GM12878 (cell line): Measurements from ENCODE around the gene RBMS3. TPM values are rescaled to one million over a fixed set of nuclear protein-coding genes. Genes with fewer than 3 reads are reported as not detected.

Source experiments
- ATAC-seq: fragments of 200-7000 bp; cut with Tn5 transposase; 3 replicates; pipeline ENCODE4 v1.9.1; 2020; ENCODE audit warnings: mild to moderate bottlenecking, moderate library complexity
- BruUV-seq: library from RNA; stranded (reverse); fragments of 400-500 nt; replicated peaks from 2 replicates; lab custom pipeline; 2021; lab: Mats Ljungman, UMichigan
- CTCF ChIA-PET: fragments of 300-600 bp; sonication (Branson Sonifier 250); formaldehyde crosslinking; extraction: SDS; loops from one replicate; lab custom pipeline; 2021; ENCODE audit warnings: inconsistent platforms; lab: Yijun Ruan, JAX
- POLR2A ChIA-PET: fragments of 350-600 bp; formaldehyde crosslinking; extraction: SDS; loops from one replicate; lab custom pipeline; 2021; ENCODE audit warnings: inconsistent platforms; lab: Charles Lee
- RAD21 ChIA-PET: fragments of 300-600 bp; sonication (Branson Sonifier 250); formaldehyde crosslinking; loops from one replicate; lab custom pipeline; 2023; ENCODE audit warnings: antibody characterized with exemption; ENCODE audit not compliant: unreplicated experiment; lab: Charles Lee
- SMC1A ChIA-PET: fragments of 300-600 bp; sonication (Branson Sonifier 250); formaldehyde crosslinking; loops from one replicate; lab custom pipeline; 2023; ENCODE audit not compliant: unreplicated experiment, uncharacterized antibody; lab: Charles Lee
- DNase-seq: peaks from one replicate; pipeline ENCODE4 v3.0.0-alpha.2; 2011; ENCODE audit warnings: low read depth, low spot score
- FAIRE-seq: peaks from 3 replicates; lab custom pipeline; 2011; peaks lifted over from hg19 to GRCh38; lab: Jason Lieb, UNC
- H2AFZ ChIP-seq: 2 replicates; pipeline ENCODE4 v1.6.0; 2011; ENCODE audit warnings: low read depth, low read length, control low read depth; ENCODE audit not compliant: control insufficient read depth
- H3K27ac ChIP-seq: 2 replicates; pipeline ENCODE4 v1.5.1; 2011; ENCODE audit warnings: control low read depth; ENCODE audit not compliant: control insufficient read depth, insufficient read depth
- H3K27me3 ChIP-seq, 2 experiments: replicated peaks in 1 of 2; 2 replicates each; pipeline versions ENCODE4 v1.6.0 to v1.6.1; 2011; ENCODE audit warnings: low read length in 1 of 2; ENCODE audit not compliant: control insufficient read depth in 2 of 2, insufficient read depth in 2 of 2
- H3K36me3 ChIP-seq, 2 experiments: 2 replicates each; pipeline ENCODE4 v1.5.1; 2011; ENCODE audit warnings: low read length in 1 of 2; ENCODE audit not compliant: control insufficient read depth in 2 of 2, insufficient read depth in 2 of 2
- H3K4me1 ChIP-seq: 2 replicates; pipeline ENCODE4 v1.6.1; 2011; ENCODE audit warnings: mild to moderate bottlenecking, low read length, moderate library complexity, mixed read lengths; ENCODE audit not compliant: control insufficient read depth, insufficient read depth
- H3K4me2 ChIP-seq: 2 replicates; pipeline ENCODE4 v1.6.0; 2011; ENCODE audit warnings: control low read depth; ENCODE audit not compliant: control insufficient read depth, insufficient read depth
- H3K4me3 ChIP-seq: fragments of 200-600 bp; sonication (generic); 2 replicates; pipeline ENCODE4 v1.5.1; 2016
- H3K79me2 ChIP-seq: 2 replicates; pipeline ENCODE4 v1.6.0; 2011; ENCODE audit warnings: low read length; ENCODE audit not compliant: control insufficient read depth, insufficient read depth
- H3K9ac ChIP-seq: 2 replicates; pipeline ENCODE4 v1.8.0; 2011; ENCODE audit warnings: low read length, control low read depth, mixed read lengths; ENCODE audit not compliant: control insufficient read depth, insufficient read depth
- H3K9me3 ChIP-seq: replicated peaks from 3 replicates; pipeline ENCODE4 v1.5.1; 2011; ENCODE audit warnings: mild to moderate bottlenecking, low read length; ENCODE audit not compliant: control insufficient read depth, insufficient read depth
- H4K20me1 ChIP-seq: 2 replicates; pipeline ENCODE4 v1.6.0; 2011; ENCODE audit not compliant: control insufficient read depth, insufficient read depth
- BHLHE40 ChIP-seq, 2 experiments: fragments of 450-650 bp in 1 of 2; IDR thresholded peaks; 2 replicates each; pipeline ENCODE4 v1.6.1; 2011 to 2017; ENCODE audit warnings: low read depth in 2 of 2, borderline replicate concordance in 1 of 2, improper control_type of control experiment in 1 of 2, low read length in 1 of 2, mild to moderate bottlenecking in 1 of 2
- CBX5 ChIP-seq: sonication (generic); IDR thresholded peaks from 2 replicates; pipeline ENCODE4 v1.6.1; 2016; ENCODE audit warnings: low read depth, moderate library complexity, mild to moderate bottlenecking, inconsistent platforms
- NFXL1 ChIP-seq: fragments of 450-650 bp; IDR thresholded peaks from 2 replicates; pipeline ENCODE4 v1.6.1; 2017; ENCODE audit warnings: antibody characterized with exemption, mild to moderate bottlenecking, borderline replicate concordance
- PAX8 ChIP-seq: fragments of 450-650 bp; IDR thresholded peaks from 2 replicates; pipeline ENCODE4 v1.6.1; 2017; ENCODE audit warnings: mild to moderate bottlenecking, moderate library complexity
- POLR2A ChIP-seq: IDR thresholded peaks from 2 replicates; pipeline ENCODE4 v1.6.1; 2011; ENCODE audit warnings: low read depth, mild to moderate bottlenecking, low read length
- STAT3 ChIP-seq: IDR thresholded peaks from 2 replicates; pipeline ENCODE4 v1.6.1; 2011; ENCODE audit warnings: low read depth, low read length, improper control_type of control experiment
- WGBS: methylation state at CpG from one replicate; pipeline ENCODE4 v1.1.6; 2016; ENCODE audit warnings: low lambda C conversion rate; ENCODE audit not compliant: insufficient replicate concordance, insufficient coverage; ENCODE audit errors: missing lambda C conversion rate; 5-methylcytosine and 5-hydroxymethylcytosine counted together
- in situ Hi-C: fragments of 300-500 bp; cut with MboI; formaldehyde crosslinking; loops from 9 replicates; pipeline ENCODE4 v1.14.3; 2018; ENCODE audit warnings: mixed read lengths
- intact Hi-C: fragments of 100-400 bp; cut with micrococcal nuclease; formaldehyde crosslinking; loops from one replicate; pipeline ENCODE4 v1.14.2; 2022; ENCODE audit not compliant: unreplicated experiment
- polyA plus RNA-seq, 11 experiments: library from polyadenylated mRNA; depleted of rRNA in 4 of 11; unstranded in 6 of 11; stranded (reverse) in 5 of 11; fragments of >200 nt; fragmentation: Nextera tagmentation in 4 of 11; fragmentation: Illumina TruSeq in 1 of 11; extraction: Ambion mirVana in 4 of 11; extraction: Trizol in 1 of 11; gene quantifications; 1 replicate in 1 of 11; 2 replicates in 10 of 11; pipeline versions ENCODE4 v1.2.1 to v1.2.3, GENCODE V29; 2011 to 2016; ENCODE audit warnings: inconsistent platforms in 2 of 11, missing spikeins in 2 of 11, low read depth in 1 of 11
- total RNA-seq, 4 experiments: library from RNA; depleted of rRNA in 3 of 4; stranded (reverse); fragments of >200 nt in 3 of 4; fragmentation: Illumina TruSeq in 1 of 4; extraction: Trizol in 1 of 4; gene quantifications; 2 replicates each; pipeline versions ENCODE4 v1.2.1 to v1.2.3, GENCODE V29; 2013 to 2021
- TF ChIP-seq, protein P1 (sequence below): fragments of 450-650 bp; formaldehyde crosslinking; IDR thresholded peaks from 2 replicates; pipeline ENCODE4 v1.5.0; 2022; ENCODE audit warnings: mild to moderate bottlenecking, missing genetic modification characterization
- TF ChIP-seq, protein P2 (sequence below): fragments of 450-650 bp; IDR thresholded peaks from 2 replicates; pipeline ENCODE4 v1.6.1; 2017; ENCODE audit warnings: low read depth, mild to moderate bottlenecking, moderate library complexity

The RBMS3 gene
- total and polyA plus RNA-seq, 10 of the 15 experiments (the other 5 are each of a cell fraction or from before 2014, with no cell fraction given): 0.79 to 4.7 (median 3.1) TPM

DNA sequence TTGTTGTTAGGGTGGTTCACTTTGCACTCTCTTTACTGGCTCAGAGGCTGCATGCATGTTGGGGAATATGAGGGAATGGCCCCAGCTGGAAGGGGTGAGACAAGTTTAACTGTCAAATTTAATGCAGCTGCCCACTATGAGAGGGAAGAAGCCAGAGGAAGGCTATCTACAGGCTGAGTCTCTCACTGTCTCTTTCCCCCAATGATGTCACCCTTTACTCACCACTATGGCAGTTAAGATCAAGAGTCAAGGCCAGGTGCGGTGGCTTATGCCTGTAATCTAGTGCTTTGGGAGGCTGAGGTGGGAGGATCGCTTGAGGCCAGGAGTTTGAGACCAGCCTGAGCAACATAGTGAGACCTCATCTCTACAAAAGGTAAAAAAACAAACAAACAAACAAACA is 12.2 kb upstream of the RBMS3 start (continued):
- TF ChIP-seq, protein P1, sequence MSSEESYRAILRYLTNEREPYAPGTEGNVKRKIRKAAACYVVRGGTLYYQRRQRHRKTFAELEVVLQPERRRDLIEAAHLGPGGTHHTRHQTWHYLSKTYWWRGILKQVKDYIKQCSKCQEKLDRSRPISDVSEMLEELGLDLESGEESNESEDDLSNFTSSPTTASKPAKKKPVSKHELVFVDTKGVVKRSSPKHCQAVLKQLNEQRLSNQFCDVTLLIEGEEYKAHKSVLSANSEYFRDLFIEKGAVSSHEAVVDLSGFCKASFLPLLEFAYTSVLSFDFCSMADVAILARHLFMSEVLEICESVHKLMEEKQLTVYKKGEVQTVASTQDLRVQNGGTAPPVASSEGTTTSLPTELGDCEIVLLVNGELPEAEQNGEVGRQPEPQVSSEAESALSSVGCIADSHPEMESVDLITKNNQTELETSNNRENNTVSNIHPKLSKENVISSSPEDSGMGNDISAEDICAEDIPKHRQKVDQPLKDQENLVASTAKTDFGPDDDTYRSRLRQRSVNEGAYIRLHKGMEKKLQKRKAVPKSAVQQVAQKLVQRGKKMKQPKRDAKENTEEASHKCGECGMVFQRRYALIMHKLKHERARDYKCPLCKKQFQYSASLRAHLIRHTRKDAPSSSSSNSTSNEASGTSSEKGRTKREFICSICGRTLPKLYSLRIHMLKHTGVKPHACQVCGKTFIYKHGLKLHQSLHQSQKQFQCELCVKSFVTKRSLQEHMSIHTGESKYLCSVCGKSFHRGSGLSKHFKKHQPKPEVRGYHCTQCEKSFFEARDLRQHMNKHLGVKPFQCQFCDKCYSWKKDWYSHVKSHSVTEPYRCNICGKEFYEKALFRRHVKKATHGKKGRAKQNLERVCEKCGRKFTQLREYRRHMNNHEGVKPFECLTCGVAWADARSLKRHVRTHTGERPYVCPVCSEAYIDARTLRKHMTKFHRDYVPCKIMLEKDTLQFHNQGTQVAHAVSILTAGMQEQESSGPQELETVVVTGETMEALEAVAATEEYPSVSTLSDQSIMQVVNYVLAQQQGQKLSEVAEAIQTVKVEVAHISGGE (CRISPR knock-in tag): no peak
- no peak for TF ChIP-seq POLR2A
- TF ChIP-seq, protein P2, sequence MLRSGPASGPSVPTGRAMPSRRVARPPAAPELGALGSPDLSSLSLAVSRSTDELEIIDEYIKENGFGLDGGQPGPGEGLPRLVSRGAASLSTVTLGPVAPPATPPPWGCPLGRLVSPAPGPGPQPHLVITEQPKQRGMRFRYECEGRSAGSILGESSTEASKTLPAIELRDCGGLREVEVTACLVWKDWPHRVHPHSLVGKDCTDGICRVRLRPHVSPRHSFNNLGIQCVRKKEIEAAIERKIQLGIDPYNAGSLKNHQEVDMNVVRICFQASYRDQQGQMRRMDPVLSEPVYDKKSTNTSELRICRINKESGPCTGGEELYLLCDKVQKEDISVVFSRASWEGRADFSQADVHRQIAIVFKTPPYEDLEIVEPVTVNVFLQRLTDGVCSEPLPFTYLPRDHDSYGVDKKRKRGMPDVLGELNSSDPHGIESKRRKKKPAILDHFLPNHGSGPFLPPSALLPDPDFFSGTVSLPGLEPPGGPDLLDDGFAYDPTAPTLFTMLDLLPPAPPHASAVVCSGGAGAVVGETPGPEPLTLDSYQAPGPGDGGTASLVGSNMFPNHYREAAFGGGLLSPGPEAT: no peak
- TF ChIP-seq CBX5: no peak
- no peak for TF ChIP-seq NFXL1
- TF ChIP-seq STAT3: no peak
- no peak for TF ChIP-seq BHLHE40 (IDR thresholded peaks at IDR 0.05; ENCODE audit: borderline replicate concordance in 1 of 2, low read depth in 2 of 2, low read length in 1 of 2)

DNA sequence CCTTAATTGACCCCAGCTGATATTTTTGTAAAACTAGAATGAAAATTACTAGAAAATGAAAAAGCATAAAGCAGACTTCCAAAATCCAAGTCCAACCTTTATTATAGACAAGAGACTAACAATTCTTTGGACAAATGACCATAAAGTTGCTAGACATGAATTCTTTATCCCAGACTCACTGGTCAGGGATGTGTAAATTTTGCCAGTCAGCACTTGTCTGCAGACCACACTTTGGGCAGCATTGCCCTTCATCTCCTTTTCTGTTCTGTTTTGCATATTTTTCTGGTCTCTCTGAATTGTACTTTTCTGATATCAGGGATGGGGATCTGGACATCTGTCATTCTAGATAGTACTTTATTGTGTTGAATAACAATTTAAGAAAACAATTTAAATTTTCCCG is 10.1 kb upstream of the RBMS3 start:
- TF ChIP-seq PAX8: no peak
- no peak overlapping the region for H3K4me3 ChIP-seq
- no peaks in the 10 kb centered on the region; the same call in 2 of the 3 replicates for H3K9me3 ChIP-seq
- H2AFZ ChIP-seq: no peak overlapping the region
- no peaks in the 10 kb centered on the region for H3K79me2 ChIP-seq
- FAIRE-seq (peak; percentile 23), DNase-seq (no peak), ATAC-seq (no peak)
- in situ Hi-C loops (no loop called here), intact Hi-C loops (no loop called here)
- H3K4me1 ChIP-seq: no peaks in the 10 kb centered on the region
- H3K27me3 ChIP-seq: no peaks in the 10 kb centered on the region
- BruUV-seq: no TSS peak
- H3K4me2 ChIP-seq: no peak overlapping the region
- no peaks in the 10 kb centered on the region for H3K36me3 ChIP-seq
- ChIA-PET POLR2A (no interaction called here), RAD21 (interaction anchor here (1.0 kb wide), 1 partner anchor 561 kb away, joined by 3 read pairs; no protein-coding TSS in a partner anchor), SMC1A (interaction anchor here (2.0 kb wide), 1 partner anchor 10 kb away, joined by 8 read pairs; the partner anchor contains the start of gene RBMS3), CTCF (no interaction called here)
- WGBS: 100% methylated on average over 1 of the region's 1 CpG
- no peaks in the 10 kb centered on the region for H4K20me1 ChIP-seq
- H3K9ac ChIP-seq: no peak overlapping the region
- no peak overlapping the region for H3K27ac ChIP-seq
